HepG2 (cell line): Measurements from ENCODE around the gene PCGF3.

Experiments used
- KDM5A ChIP-seq: fragments of 200-600 bp; sonication (generic); IDR thresholded peaks from 2 replicates; pipeline ENCODE4 v1.7.0; 2018; ENCODE audit warnings: antibody characterized with exemption, mild to moderate bottlenecking, low read length, borderline replicate concordance
- MIER3 ChIP-seq: IDR thresholded peaks from 2 replicates; pipeline ENCODE4 v1.6.1; 2016; ENCODE audit warnings: missing compliant biosample characterization, borderline replicate concordance
- PAX8 ChIP-seq: sonication (generic); formaldehyde crosslinking; IDR thresholded peaks from 2 replicates; pipeline ENCODE4 v1.8.0; 2022; ENCODE audit warnings: mild to moderate bottlenecking, missing genetic modification reagents, borderline replicate concordance
- PITX1 ChIP-seq: sonication (generic); formaldehyde crosslinking; IDR thresholded peaks from 2 replicates; pipeline ENCODE4 v1.5.1; 2020; ENCODE audit warnings: mild to moderate bottlenecking, missing genetic modification reagents
- POLR2A ChIP-seq, 2 experiments: IDR thresholded peaks; 2 replicates each; pipeline ENCODE4 v1.6.1; 2011; ENCODE audit warnings: low read depth in 2 of 2, low read length in 2 of 2, mild to moderate bottlenecking in 1 of 2, moderate library complexity in 1 of 2; ENCODE audit not compliant: insufficient read depth in 1 of 2
- TP53 ChIP-seq: sonication (generic); formaldehyde crosslinking; conservative IDR thresholded peaks from 2 replicates; pipeline ENCODE4 v1.4.0; 2020; ENCODE audit warnings: missing genetic modification reagents
- ZFP36L1 ChIP-seq: sonication (generic); formaldehyde crosslinking; IDR thresholded peaks from 2 replicates; pipeline ENCODE4 v1.8.0; 2022; ENCODE audit warnings: mild to moderate bottlenecking, missing genetic modification reagents, moderate library complexity
- ZNF549 ChIP-seq: sonication (generic); formaldehyde crosslinking; IDR thresholded peaks from 2 replicates; pipeline ENCODE4 v1.5.0; 2020; ENCODE audit warnings: missing genetic modification reagents

GRCh38 chr4:814312-814850 lies 108.7 kb downstream of the PCGF3 start:
- TF ChIP-seq TP53 (CRISPR knock-in tag), result no peak
- TF ChIP-seq KDM5A, result no peak
- no peak for TF ChIP-seq POLR2A (IDR thresholded peaks at IDR 0.05; ENCODE audit: insufficient read depth in 1 of 2, low read depth in 2 of 2, low read length in 2 of 2)
- no peak for TF ChIP-seq ZFP36L1 (CRISPR knock-in tag)
- no peak for TF ChIP-seq MIER3 (CRISPR knock-in tag)
- TF ChIP-seq PITX1, result no peak
- no peak for TF ChIP-seq PAX8 (CRISPR knock-in tag)
- TF ChIP-seq ZNF549 (CRISPR knock-in tag), result no peak
